Measurements from ENCODE around the gene GSDME. TPM values are rescaled to one million over a fixed set of nuclear protein-coding genes. Genes with fewer than 3 reads are reported as not detected.
"Not testable (repeated sequence)": the region's sequence is repeated elsewhere in the genome, so short reads cannot be mapped to it uniquely, and the experiment has no call there.

The GSDME gene
- total RNA-seq, 1 donor from 2014 or later = 38.9 TPM

DNA sequence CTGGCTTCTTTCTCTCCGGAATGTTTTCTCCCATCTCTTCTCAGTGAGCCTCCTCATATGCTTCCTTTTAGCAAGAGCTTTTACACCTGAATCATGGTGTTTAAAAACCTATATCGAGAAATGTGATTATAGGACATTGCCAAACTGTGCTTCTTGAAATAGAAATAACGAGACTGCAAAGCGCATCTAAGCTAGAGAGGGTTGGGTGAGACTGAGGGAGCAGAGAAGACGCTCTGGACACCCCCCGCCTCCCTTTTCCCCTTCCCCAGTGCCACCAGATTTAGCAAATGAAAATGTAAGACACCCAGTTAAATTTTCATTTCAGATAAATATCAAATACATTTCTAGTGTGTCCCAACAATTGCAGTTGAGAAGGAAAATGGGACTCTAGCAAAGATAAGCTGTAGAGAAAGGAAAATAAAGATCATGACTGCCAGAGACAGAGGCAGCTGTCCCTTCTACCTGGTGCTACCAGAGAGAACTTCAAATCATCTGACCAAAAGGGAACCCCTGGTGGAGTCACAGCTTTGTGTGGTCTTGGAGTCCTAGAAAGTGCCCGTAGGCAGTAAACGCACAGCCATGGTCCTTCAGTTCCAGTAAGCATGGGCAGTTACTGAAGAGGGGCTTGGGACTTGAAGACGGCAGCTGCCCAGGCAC lies 14.6 kb downstream of the GSDME start:
- DNase-seq (ENCODE audit: extremely low read depth, low read depth, low spot score) = no peak

GRCh38 chr7:24741679-24742505 lies 15.4 kb downstream of the GSDME start:
- DNase-seq (ENCODE audit: extremely low read depth, low read depth, low spot score) = no peak

- no peak for DNase-seq (ENCODE audit: extremely low read depth, low read depth, low spot score)
These were observed 16.4 kb downstream of the GSDME start for GRCh38 chr7:24740871-24741270.

DNA sequence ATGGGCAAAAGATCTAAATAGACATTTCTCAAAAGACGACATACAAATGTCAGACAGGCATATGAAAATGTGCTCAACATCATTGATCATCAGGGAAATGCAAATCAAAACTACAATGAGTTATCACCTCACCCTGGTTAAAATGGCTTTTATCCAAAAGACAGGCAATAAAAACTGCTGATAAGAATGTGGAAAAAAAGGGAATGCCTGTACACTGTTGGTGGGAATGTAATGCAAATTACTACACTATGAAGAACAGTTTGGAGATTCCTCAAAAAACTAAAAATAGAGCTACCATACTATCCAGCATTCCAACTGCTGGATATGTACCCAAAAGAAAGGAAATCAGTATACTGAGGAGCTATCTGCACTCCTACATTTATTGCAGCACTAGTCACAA lies 18.0 kb downstream of the GSDME start:
- no peak for DNase-seq (ENCODE audit: extremely low read depth, low read depth, low spot score)

GRCh38 chr7:24738577-24738976 lies 18.7 kb downstream of the GSDME start:
- no peak for DNase-seq (ENCODE audit: extremely low read depth, low read depth, low spot score)

DNA sequence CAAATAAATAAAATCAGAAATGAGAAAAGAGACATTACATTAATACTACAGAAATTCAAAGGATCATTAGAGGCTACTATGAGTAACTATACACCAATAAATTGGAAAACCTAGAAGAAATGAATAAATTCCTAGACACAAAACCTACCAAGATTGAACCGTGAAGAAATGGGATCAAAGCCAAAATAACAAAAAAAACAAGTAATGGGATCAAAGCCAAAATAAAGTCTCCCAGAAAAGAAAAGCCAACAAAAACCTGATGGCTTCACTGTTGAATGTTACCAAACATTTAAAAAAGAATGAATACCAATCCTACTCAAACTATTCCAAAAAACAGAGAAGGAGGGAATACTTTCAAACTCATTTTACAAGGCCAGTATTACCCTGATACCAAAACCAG lies 20.0 kb downstream of the GSDME start:
- no peak for DNase-seq (ENCODE audit: extremely low read depth, low read depth, low spot score)

- DNase-seq (ENCODE audit: extremely low read depth, low read depth, low spot score) = not testable (repeated sequence)
These were observed 21.7 kb downstream of the GSDME start for GRCh38 chr7:24735594-24735993.

GRCh38 chr7:24734306-24734705 lies 23.0 kb downstream of the GSDME start:
- DNase-seq (ENCODE audit: extremely low read depth, low read depth, low spot score) = no peak

DNA sequence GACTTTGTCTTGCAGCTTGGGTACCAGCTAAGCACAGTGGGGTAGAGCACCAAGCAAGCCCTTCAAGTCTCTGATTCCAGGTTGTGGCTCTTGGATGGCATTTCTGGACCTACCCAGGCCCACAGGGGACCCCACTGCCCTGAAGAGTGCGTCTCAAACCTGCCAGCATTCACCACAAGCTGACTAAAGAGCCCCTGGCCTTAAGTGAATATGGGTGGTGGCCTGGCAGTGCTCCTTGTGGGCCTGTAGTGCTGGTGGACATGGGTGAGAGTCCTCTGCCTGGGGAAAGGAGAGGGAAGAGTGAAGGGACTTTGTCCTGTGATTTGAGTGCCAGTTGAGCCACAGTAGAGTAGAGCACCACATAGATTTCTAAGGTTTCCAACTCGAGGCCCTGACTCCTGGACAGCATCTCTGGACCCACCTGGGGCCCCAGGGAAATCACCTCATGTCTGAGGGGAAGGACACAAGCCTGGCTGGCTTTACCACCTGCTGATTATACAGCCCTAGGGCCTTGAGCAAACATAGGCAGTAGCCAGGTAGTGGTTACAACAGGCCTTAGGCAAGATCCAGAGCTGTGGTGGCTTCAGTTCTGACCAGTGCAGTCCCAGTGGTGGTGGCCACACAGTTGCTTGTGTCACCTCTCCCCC lies 23.7 kb downstream of the GSDME start:
- no peak for DNase-seq (ENCODE audit: extremely low read depth, low read depth, low spot score)

DNA sequence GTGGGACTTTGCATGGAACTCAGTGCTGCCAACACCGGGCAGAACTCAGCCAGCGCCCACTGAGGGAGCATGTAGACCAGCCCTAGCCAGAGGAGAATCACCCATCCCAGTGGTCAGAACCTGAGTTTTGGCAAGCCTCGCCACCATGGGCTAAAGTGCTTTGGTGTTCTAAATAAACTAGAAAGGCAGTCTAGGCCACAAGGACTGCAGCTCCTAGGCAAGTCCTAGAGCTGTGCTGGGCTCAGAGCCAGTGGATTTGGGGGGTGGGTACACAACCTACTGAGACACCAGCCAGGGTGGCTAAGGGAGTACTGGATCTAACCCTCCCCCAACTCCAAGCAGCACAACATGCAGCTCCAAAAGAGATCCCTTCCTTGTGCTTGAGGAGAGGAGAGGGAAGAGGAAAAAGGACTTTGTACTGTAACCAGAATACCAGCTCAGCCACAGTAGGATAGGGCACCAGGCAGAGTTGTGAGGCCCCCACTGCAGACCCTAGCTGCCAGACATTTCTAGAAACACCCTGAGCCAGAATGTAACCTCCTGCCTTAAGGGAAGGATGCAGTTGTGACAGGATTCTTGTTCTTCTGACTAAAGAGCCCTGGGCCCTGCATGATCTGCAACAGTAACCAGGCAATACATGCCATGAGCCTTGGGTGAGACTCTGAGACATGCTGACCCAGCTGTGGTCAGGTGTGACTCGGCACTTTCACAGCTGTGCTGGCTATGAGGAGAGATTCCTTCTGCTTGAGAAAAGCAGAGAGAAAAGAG lies 24.4 kb downstream of the GSDME start:
- DNase-seq (ENCODE audit: extremely low read depth, low read depth, low spot score) = no peak

DNA sequence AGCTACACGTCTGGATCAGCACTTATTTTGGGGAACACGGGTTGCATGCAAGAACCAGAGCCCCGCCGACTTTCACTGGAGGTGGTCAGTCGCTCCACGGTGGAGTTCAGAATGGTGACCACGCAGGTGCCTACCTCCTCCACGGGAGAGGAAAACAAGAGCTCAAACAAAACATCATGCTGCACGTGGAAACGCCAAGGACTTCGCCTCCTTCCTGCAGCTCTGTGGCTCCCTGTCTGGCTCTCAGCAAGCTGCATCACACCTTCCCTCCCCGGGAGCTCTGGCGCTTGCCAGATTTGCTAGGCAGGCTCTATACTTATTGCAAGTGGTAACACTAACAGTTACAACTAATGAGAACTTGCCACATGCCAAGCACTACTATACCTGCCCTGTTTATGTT lies 26.0 kb downstream of the GSDME start:
- DNase-seq (ENCODE audit: extremely low read depth, low read depth, low spot score) = no peak

GRCh38 chr7:24730018-24730369 lies 27.3 kb downstream of the GSDME start:
- no peak for DNase-seq (ENCODE audit: extremely low read depth, low read depth, low spot score)

DNA sequence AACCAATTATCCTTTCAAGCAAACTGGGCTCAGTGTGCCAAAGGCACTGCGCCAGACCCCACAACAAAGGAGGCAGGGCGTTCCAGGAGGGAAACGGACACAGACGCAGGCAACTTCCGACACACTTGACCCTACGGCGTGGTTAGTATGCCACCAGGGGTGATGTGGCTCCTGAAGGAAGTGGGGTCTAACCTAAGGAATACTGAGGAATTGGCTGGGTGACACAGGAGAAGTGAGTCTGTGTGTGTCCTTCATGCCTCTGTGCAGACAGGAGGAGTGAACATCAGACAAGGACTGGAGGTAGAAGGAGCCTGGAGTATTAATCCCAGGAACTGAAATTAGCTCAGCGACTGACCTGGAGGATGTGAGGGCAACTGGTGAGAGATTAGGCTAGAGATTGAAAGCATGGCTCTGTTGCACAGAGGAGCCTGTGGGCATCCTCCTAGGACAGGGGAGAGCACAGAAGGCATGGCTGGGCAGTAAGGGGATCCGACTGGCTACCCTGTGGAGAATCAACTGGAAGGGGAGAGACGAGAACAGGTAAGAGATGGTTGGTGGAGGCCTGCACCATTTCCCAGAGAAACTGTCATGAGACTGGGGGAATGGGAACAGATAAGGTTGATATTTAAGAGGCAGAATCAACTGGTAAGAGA lies 27.8 kb downstream of the GSDME start:
- DNase-seq (ENCODE audit: extremely low read depth, low read depth, low spot score) = no peak

GRCh38 chr7:24728503-24729364 lies 28.5 kb downstream of the GSDME start:
- DNase-seq (ENCODE audit: extremely low read depth, low read depth, low spot score) = no peak

- DNase-seq (ENCODE audit: extremely low read depth, low read depth, low spot score) = no peak
These were observed 29.2 kb downstream of the GSDME start for GRCh38 chr7:24728121-24728500.

GRCh38 chr7:24727154-24728120 lies 29.8 kb downstream of the GSDME start:
- DNase-seq (ENCODE audit: extremely low read depth, low read depth, low spot score) = no peak

DNA sequence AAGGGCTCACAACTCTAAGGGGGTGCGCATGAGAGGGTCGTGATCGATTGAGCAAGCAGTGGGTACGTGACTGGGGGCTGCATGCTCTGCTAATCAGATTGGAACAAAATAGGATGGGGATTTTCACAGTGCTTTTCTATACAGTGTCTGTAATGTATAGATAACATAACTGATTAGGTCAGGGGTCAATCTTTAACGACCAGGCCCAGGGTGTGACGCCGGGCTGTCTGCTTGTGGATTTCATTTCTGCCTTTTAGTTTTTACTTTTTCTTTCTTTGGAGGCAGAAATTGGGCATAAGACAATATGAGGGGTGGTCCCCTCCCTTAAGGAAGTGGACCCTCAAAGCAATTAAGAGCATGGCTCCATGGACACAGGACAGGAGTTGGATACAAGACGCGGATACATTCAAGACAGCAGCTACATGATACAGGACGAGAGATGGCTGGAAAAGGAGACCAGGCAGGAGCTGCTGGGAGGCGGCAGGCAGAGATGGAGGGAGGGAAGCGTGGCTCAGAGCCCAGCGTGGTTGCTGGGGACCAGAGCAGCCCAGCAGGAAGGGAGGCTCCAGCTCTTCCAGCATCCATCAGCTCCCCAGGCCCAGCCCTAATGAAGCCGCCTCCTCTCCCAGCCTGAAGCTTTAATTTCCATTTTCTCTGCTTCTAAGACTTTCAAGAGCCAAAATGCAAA lies 31.6 kb downstream of the GSDME start:
- no peak for DNase-seq (ENCODE audit: extremely low read depth, low read depth, low spot score)
